Measurements from ENCODE around the gene SCGB1C1.

DNA sequence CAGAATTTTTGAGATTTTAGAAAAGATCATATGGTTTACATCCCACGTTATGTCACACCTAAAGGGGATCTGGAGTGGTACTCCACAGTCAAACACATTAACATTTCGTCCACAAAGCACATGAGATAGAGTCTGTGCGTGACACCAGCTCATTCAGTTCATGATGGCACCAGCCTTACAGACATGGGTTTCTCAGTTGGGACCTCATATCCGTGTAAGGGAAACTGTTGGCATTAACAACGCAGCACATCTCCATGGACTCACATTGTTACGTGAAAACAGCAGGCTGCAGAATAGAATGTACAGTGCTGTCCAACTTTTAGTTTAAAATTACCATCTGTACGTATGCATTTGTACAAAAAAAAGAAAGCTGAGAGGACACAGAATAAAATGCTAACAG, 28.7 kb downstream of the SCGB1C1 start:
- no peak for TF ChIP-seq CTCF (IDR thresholded peaks at IDR 0.05; ENCODE audit: low read length)
- no peak for TF ChIP-seq EZH2 (IDR thresholded peaks at IDR 0.05; ENCODE audit: borderline replicate concordance, low read length)

Data from OCI-LY1 (cell line).